Common myeloid progenitor, CD34-positive (primary cell): ENCODE data around the gene MUC22.
A peak's percentile ranks its signal among the peaks of the same experiment; 100 is the strongest.
"Not testable (repeated sequence)": the region's sequence is repeated elsewhere in the genome, so short reads cannot be mapped to it uniquely, and the experiment has no call there.

ENCODE experiments used
- CTCF ChIA-PET: fragments of 350-600 bp; sonication (Branson Sonifier 250); formaldehyde crosslinking; loops from one replicate; lab custom pipeline; 2021; ENCODE audit warnings: antibody characterized with exemption; lab: Charles Lee
- POLR2A ChIA-PET: fragments of 350-600 bp; sonication (Branson Sonifier 250); formaldehyde crosslinking; loops from one replicate; lab custom pipeline; 2021; ENCODE audit warnings: antibody characterized with exemption; lab: Charles Lee
- DNase-seq, 3 donors: peaks; one replicate each; pipeline versions ENCODE4 v3.0.0 to v3.0.0-alpha.2; 2013
- H3K27ac ChIP-seq, 2 experiments: 1 replicate in 1 of 2; 2 replicates in 1 of 2; pipeline ENCODE4 v1.7.0; 2013; ENCODE audit warnings: inconsistent platforms in 2 of 2, low read length in 2 of 2, mild to moderate bottlenecking in 2 of 2, low read depth in 1 of 2, moderate library complexity in 1 of 2; ENCODE audit not compliant: severe bottlenecking in 2 of 2, insufficient read depth in 1 of 2, poor library complexity in 1 of 2
- H3K27me3 ChIP-seq, 5 experiments: replicated peaks in 2 of 5; 1 replicate in 3 of 5; 2 replicates in 2 of 5; pipeline versions ENCODE4 v1.6.1 to v1.7.0; 2013; ENCODE audit warnings: low read length in 4 of 5, mild to moderate bottlenecking in 2 of 5, moderate library complexity in 2 of 5, inconsistent platforms in 1 of 5; ENCODE audit not compliant: insufficient read depth in 5 of 5, control insufficient read depth in 4 of 5
- H3K36me3 ChIP-seq, 4 experiments: 1 replicate in 2 of 4; 2 replicates in 2 of 4; pipeline versions ENCODE4 v1.6.1 to v1.7.0; 2013; ENCODE audit warnings: low read length in 3 of 4, control low read depth in 1 of 4, mild to moderate bottlenecking in 1 of 4; ENCODE audit not compliant: control insufficient read depth in 4 of 4, insufficient read depth in 4 of 4
- H3K4me1 ChIP-seq, 4 experiments: 1 replicate in 3 of 4; 2 replicates in 1 of 4; pipeline versions ENCODE4 v1.6.1 to v1.7.1; 2013; ENCODE audit warnings: low read length in 3 of 4, mild to moderate bottlenecking in 3 of 4, control low read depth in 1 of 4, inconsistent platforms in 1 of 4, moderate library complexity in 1 of 4; ENCODE audit not compliant: control insufficient read depth in 4 of 4, insufficient read depth in 4 of 4; ENCODE audit errors: control extremely low read depth in 1 of 4
- H3K4me3 ChIP-seq, 7 experiments: 1 replicate in 4 of 7; 2 replicates in 3 of 7; pipeline versions ENCODE4 v1.5.1 to v1.7.0; 2013; ENCODE audit warnings: mild to moderate bottlenecking in 7 of 7, low read length in 6 of 7, moderate library complexity in 6 of 7, inconsistent platforms in 2 of 7, low read depth in 2 of 7, control low read depth in 1 of 7; ENCODE audit not compliant: insufficient read depth in 4 of 7, control insufficient read depth in 1 of 7; ENCODE audit errors: extremely low read depth in 1 of 7
- H3K9me3 ChIP-seq, 5 experiments: 1 replicate in 4 of 5; 2 replicates in 1 of 5; pipeline versions ENCODE4 v1.6.1 to v1.7.1; 2013; ENCODE audit warnings: low read length in 4 of 5, mild to moderate bottlenecking in 2 of 5, inconsistent platforms in 1 of 5, low read depth in 1 of 5, moderate library complexity in 1 of 5; ENCODE audit not compliant: control insufficient read depth in 4 of 5, insufficient read depth in 2 of 5; ENCODE audit errors: control extremely low read depth in 1 of 5
- WGBS: methylation state at CpG from one replicate; pipeline ENCODE4 v1.1.5; 2013; ENCODE audit not compliant: insufficient coverage; 5-methylcytosine and 5-hydroxymethylcytosine counted together

The MUC22 gene

GRCh38 chr6:31058128-31058894 lies 48.0 kb downstream of the MUC22 start:
- Histone ChIP-seq H3K4me1 (peaks cover 0 to 12% (median 8%) of the 10 kb centered on the region in 4 experiments), H3K36me3 (no peaks in the 10 kb centered on the region), H3K4me3 (no peak overlapping the region), H3K27me3 (peaks cover 0 to 4% (median 0%) of the 10 kb centered on the region in 5 experiments), H3K9me3 (no peaks in the 10 kb centered on the region), H3K27ac (no peak overlapping the region)
- 90% methylated on average over 9 of the region's 10 CpGs for WGBS
- CTCF ChIA-PET = interaction anchor here (1.4 to 1.9 kb wide), 2 partner anchors 12 to 28 kb away, joined by 3 to 8 read pairs; no protein-coding TSS in a partner anchor
- POLR2A ChIA-PET = no interaction called here
- DNase-seq = peak; percentile 43 to 64 (median 62)

GRCh38 chr6:31060145-31060544 lies 49.9 kb downstream of the MUC22 start:
- Histone ChIP-seq H3K4me3 (no peak overlapping the region), H3K4me1 (peaks cover 0 to 2% (median 0%) of the 10 kb centered on the region in 4 experiments), H3K27me3 (peaks cover 0 to 4% (median 0%) of the 10 kb centered on the region in 5 experiments), H3K27ac (no peak overlapping the region), H3K9me3 (no peaks in the 10 kb centered on the region), H3K36me3 (no peaks in the 10 kb centered on the region)
- 100% methylated on average over 8 of the region's 8 CpGs for WGBS
- ChIA-PET POLR2A (no interaction called here), CTCF (interaction anchor here (0.7 to 3.7 kb wide), 8 partner anchors 7 to 56 kb away, joined by 3 to 16 read pairs (median 4); partner anchors contain the start of gene C6orf15)
- DNase-seq = no peak

GRCh38 chr6:31063906-31064435 lies 53.7 kb downstream of the MUC22 start:
- Histone ChIP-seq H3K27ac (no peak overlapping the region), H3K4me1 (peaks cover 0 to 2% (median 0%) of the 10 kb centered on the region in 4 experiments), H3K36me3 (no peaks in the 10 kb centered on the region), H3K4me3 (no peak overlapping the region), H3K9me3 (no peaks in the 10 kb centered on the region), H3K27me3 (peaks cover 0 to 3% (median 0%) of the 10 kb centered on the region in 5 experiments)
- no peak for DNase-seq
- ChIA-PET POLR2A (no interaction called here), CTCF (interaction anchor here (3.8 kb wide), 1 partner anchor 9 kb away, joined by 16 read pairs; no protein-coding TSS in a partner anchor)
- 87% methylated on average over 5 of the region's 7 CpGs for WGBS

GRCh38 chr6:31065556-31065955 lies 55.3 kb downstream of the MUC22 start:
- Histone ChIP-seq H3K27me3 (peaks cover 0 to 3% (median 0%) of the 10 kb centered on the region in 5 experiments), H3K36me3 (no peaks in the 10 kb centered on the region), H3K4me1 (no peaks in the 10 kb centered on the region), H3K9me3 (no peaks in the 10 kb centered on the region), H3K27ac (no peak overlapping the region), H3K4me3 (no peak overlapping the region)
- DNase-seq = no peak
- ChIA-PET POLR2A (no interaction called here), CTCF (interaction anchor here (1.4 kb wide), 1 partner anchor 12 kb away, joined by 3 read pairs; no protein-coding TSS in a partner anchor)
- WGBS = 100% methylated on average over 2 of the region's 2 CpGs

GRCh38 chr6:31067028-31067427 lies 56.8 kb downstream of the MUC22 start:
- CTCF ChIA-PET, POLR2A ChIA-PET, H3K4me1 ChIP-seq, H3K36me3 ChIP-seq, H3K4me3 ChIP-seq, H3K27ac ChIP-seq, H3K9me3 ChIP-seq, H3K27me3 ChIP-seq, DNase-seq: not testable (repeated sequence)
- whole genome bisulfite sequencing = 96% methylated on average over 12 of the region's 32 CpGs

- H3K4me3 ChIP-seq, POLR2A ChIA-PET, H3K27ac ChIP-seq, H3K27me3 ChIP-seq, DNase-seq, H3K4me1 ChIP-seq, H3K9me3 ChIP-seq, H3K36me3 ChIP-seq: not testable (repeated sequence)
- 100% methylated on average over 2 of the region's 11 CpGs for WGBS
- CTCF ChIA-PET = interaction anchor here (0.6 to 5.5 kb wide), 11 partner anchors 8 to 245 kb away, joined by 3 to 60 read pairs (median 4); partner anchors contain the start of genes PSORS1C1 and VARS2
These were observed 57.8 kb downstream of the MUC22 start for GRCh38 chr6:31067891-31068668.
